Measurements from ENCODE around the gene RPRML. TPM values are rescaled to one million over a fixed set of nuclear protein-coding genes. Genes with fewer than 3 reads are reported as not detected.

Gene RPRML
- total and polyA plus RNA-seq, 10 donors = not detected

DNA sequence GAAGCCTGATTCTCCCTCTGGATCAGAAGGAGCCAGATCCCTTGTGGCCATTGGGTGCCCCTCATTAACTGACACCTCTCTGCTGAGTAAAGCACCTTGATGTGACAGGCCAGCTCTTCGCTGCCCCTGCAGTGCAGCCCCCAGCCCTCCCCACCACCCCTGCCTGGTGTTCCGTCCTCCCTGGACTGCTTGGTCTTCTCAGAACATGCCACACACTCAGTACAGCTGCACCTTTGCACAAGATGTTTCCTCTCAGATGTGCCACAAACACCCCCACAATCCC lies 35.9 kb downstream of the RPRML start:
- H3K27ac ChIP-seq = peak overlapping the region in 1 of 8 donors; percentile 15
- H3K36me3 ChIP-seq = peaks cover 0 to 43% (median 25%) of the 10 kb centered on the region in 6 donors
- 14 to 45% (median 25%) methylated on average over 2 of the region's 2 CpGs for WGBS, 5 donors
- H3K4me1 ChIP-seq = peaks cover 12 to 39% (median 31%) of the 10 kb centered on the region in 6 donors
- H3K4me3 ChIP-seq = no peak overlapping the region
- H3K9me3 ChIP-seq = no peaks in the 10 kb centered on the region
- no peak for DNase-seq
- TF ChIP-seq, protein P1, sequence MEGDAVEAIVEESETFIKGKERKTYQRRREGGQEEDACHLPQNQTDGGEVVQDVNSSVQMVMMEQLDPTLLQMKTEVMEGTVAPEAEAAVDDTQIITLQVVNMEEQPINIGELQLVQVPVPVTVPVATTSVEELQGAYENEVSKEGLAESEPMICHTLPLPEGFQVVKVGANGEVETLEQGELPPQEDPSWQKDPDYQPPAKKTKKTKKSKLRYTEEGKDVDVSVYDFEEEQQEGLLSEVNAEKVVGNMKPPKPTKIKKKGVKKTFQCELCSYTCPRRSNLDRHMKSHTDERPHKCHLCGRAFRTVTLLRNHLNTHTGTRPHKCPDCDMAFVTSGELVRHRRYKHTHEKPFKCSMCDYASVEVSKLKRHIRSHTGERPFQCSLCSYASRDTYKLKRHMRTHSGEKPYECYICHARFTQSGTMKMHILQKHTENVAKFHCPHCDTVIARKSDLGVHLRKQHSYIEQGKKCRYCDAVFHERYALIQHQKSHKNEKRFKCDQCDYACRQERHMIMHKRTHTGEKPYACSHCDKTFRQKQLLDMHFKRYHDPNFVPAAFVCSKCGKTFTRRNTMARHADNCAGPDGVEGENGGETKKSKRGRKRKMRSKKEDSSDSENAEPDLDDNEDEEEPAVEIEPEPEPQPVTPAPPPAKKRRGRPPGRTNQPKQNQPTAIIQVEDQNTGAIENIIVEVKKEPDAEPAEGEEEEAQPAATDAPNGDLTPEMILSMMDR (IDR thresholded peaks at IDR 0.05 in 8 of 11, conservative IDR thresholded peaks at IDR 0.05 in 3 of 11) = no peak
- TF ChIP-seq POLR2A (IDR thresholded peaks at IDR 0.05) = no peak
- no peak for TF ChIP-seq POLR2AphosphoS5 (IDR thresholded peaks at IDR 0.05)
- intact Hi-C loops (cut with DNase I; ENCODE audit: low total_unique reads) = loop anchor here (5.0 to 10.0 kb wide), 2 partner anchors 52 to 101 kb away; no protein-coding TSS in a partner anchor
- H3K27me3 ChIP-seq (replicated peaks in 1 of 7) = no peaks in the 10 kb centered on the region

DNA sequence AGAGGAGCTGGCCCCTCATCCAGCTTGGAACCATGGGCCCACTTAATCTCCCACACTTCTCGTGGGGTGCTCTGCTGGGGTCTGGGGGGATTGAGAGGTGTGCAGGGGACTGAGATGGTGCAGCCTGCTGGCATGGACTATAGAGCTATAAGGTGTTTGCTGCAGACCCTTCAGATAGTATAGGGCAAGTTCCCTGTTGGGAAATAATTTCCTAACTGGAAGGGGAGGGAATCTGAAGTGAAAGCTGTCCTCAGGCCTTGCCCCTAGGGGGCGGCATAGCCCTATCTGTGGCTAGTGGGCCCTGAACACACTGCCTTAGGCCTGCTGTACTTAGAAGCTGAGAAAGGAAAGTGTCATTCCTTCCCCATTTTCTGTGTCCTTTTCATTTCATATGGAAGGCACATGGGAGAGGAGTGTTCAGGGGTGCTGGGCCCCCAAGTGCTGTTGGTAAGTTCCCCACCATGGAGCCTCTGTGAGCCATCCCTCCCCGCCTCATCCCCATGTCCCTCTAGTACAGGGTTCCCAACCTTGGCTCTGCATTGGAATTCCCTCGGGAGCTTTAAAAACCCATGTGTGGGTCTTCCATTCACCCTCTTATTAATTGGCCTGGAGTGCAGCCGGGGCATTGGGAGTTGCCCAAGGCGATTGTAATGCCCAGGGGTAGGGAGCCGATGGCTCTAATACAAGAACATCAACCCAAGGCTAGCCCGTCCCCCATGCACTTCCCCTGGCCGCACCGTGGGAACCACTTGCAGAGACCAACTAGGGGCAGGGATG lies 36.4 kb downstream of the RPRML start:
- H3K4me3 ChIP-seq = no peak overlapping the region
- H3K9me3 ChIP-seq = no peaks in the 10 kb centered on the region
- H3K36me3 ChIP-seq = peaks cover 3 to 48% (median 31%) of the 10 kb centered on the region in 6 donors
- intact Hi-C loops (cut with DNase I; ENCODE audit: low total_unique reads) = loop anchor here (5.0 to 10.0 kb wide), 2 partner anchors 52 to 100 kb away; no protein-coding TSS in a partner anchor
- WGBS, 5 donors = 52 to 72% (median 59%) methylated on average over 4 to 10 of the region's 10 CpGs
- no peak for DNase-seq
- H3K4me1 ChIP-seq = peaks cover 12 to 39% (median 31%) of the 10 kb centered on the region in 6 donors
- peak overlapping the region in 1 of 8 donors; percentile 15 for H3K27ac ChIP-seq
- peak in 1 of 3 donors; percentile 32 for TF ChIP-seq POLR2AphosphoS5 (IDR thresholded peaks at IDR 0.05)
- no peak for TF ChIP-seq POLR2A (IDR thresholded peaks at IDR 0.05)
- TF ChIP-seq, protein P1 (IDR thresholded peaks at IDR 0.05 in 8 of 11, conservative IDR thresholded peaks at IDR 0.05 in 3 of 11) = peak; percentile 34 to 80 (median 70)
- no peaks in the 10 kb centered on the region for H3K27me3 ChIP-seq (replicated peaks in 1 of 7)

GRCh38 chr17:46940692-46941404 lies 38.2 kb downstream of the RPRML start:
- DNase-seq = peak; percentile 85
- Histone ChIP-seq H3K36me3 (peaks cover 4 to 66% (median 47%) of the 10 kb centered on the region in 6 donors), H3K4me3 (no peak overlapping the region), H3K27me3 (replicated peaks in 1 of 7) (no peaks in the 10 kb centered on the region), H3K9me3 (no peaks in the 10 kb centered on the region), H3K27ac (peak overlapping the region in 1 of 8 donors; percentile 21), H3K4me1 (peaks cover 12 to 43% (median 34%) of the 10 kb centered on the region in 6 donors)
- intact Hi-C loops (cut with DNase I; ENCODE audit: low total_unique reads) = loop anchor here (5.0 to 10.0 kb wide), 2 partner anchors 54 to 99 kb away; no protein-coding TSS in a partner anchor
- TF ChIP-seq, protein P1 (IDR thresholded peaks at IDR 0.05 in 8 of 11, conservative IDR thresholded peaks at IDR 0.05 in 3 of 11) = peak; percentile 31 to 83 (median 78)
- no peak for TF ChIP-seq POLR2A (IDR thresholded peaks at IDR 0.05)
- peak in 2 of 3 donors; percentile 41 to 65 for TF ChIP-seq POLR2AphosphoS5 (IDR thresholded peaks at IDR 0.05)
- WGBS, 5 donors = 39 to 46% (median 42%) methylated on average over 7 of the region's 7 CpGs

Measured in spleen (tissue), 11 donors.